ENCODE data around the gene NCKAP5L.
"Not testable (repeated sequence)": the region's sequence is repeated elsewhere in the genome, so short reads cannot be mapped to it uniquely, and the experiment has no call there.

Gene NCKAP5L

DNA sequence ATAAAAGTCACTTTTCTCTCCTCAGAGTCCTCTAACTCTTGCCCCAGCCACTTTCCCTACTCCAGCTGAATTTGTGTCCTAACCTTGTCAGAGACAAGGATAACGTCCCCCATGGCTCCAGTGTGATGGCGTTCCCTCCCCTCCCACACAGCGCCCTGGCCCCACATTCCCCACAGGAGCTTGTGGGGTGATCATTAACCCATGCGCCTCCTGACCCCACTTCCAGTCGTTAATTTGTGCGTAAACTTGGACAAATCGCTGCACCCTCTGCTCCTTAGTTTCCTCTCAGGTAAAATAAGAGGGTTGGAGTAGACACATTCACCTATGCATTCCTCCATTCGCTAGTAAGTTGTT is 37.5 kb upstream of the NCKAP5L start:
- DNase-seq (ENCODE audit: low spot score), result no peak

DNA sequence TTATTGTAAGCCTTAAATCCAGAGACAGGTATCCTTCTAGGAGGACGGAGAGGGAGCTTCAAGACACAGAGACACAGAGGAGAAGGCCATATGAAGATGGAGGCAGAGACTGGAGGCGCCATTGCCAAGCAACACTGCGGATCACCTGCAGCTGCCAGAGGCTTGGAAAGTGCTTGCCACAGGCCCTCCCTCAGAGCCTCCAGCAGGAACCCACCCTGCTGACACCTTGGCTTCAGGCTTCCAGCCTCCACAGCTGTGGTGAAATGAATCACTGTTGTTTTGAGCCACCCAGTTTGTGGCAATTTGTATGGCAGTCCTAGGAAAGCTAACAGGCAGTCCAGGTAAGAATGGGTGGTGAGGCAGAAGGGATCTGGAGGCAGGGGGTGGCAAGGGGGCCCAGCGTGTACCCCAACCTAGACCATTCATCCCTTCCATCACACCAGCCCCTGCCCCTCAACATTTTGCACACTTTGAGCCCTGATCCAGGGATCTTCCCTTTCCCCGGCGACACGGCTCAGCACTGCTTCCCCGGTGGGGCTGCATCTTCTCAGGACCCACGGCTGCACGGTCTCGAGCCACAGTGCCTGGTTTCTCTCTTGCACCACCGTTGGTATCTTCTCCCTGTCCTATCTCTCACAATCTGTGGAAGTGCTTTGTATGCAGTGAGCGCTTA is 37.0 kb upstream of the NCKAP5L start:
- no peak for DNase-seq (ENCODE audit: low spot score)

DNA sequence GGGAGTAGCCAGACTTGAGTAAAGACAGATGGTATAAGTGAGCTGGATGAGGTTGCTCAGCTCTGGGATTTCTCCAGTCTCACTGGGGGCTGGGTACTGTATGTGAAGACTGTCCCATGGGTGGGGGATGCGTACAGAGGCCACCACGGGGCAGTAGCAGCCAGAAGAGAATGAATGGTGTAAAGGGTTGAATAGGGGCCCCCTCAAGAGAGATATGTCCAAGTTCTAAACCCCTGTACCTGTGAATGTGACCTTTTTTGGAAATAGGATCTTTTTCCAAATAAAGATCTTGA is 36.5 kb upstream of the NCKAP5L start:
- DNase-seq (ENCODE audit: low spot score), result no peak

DNA sequence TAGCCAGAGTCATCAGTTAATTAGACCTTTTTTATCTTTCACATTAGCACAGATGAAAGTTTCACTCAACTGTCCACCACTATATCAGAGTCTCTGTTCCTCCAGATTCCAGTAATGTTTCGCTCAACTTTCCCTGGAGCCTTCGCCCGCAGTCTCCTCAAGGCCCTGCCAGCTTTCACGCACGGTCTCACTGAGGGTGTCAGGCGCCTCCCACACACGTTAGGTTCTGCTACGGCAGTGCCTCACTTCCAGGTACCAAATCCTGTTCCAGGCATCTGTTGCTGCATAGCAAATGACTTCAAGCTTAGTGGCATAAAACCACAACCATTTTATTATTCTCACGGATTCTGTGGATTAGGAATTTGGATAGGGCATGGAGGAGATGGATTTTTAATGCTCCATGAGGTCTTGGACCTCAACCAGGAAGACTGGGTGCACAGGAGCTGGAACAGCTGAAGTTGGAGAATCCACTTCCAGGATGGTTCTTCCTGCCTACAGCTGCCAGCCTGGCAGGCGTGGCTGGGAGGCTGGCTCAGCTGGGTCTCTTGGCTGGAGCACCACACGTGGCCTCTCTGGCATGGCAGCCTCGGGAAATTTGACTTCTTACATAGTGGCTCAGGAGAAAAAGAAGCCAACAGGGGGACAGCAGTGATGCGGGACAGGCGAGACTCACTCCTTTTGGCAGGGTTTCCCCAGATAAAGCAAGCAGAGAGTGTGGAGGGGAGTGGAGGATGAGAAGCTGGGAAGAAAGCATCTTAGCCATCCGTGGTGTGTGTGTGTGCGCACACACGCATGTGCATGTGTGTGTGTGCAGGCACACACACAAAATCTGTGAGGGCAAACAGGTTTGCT is 36.0 kb upstream of the NCKAP5L start:
- no peak for DNase-seq (ENCODE audit: low spot score)

DNA sequence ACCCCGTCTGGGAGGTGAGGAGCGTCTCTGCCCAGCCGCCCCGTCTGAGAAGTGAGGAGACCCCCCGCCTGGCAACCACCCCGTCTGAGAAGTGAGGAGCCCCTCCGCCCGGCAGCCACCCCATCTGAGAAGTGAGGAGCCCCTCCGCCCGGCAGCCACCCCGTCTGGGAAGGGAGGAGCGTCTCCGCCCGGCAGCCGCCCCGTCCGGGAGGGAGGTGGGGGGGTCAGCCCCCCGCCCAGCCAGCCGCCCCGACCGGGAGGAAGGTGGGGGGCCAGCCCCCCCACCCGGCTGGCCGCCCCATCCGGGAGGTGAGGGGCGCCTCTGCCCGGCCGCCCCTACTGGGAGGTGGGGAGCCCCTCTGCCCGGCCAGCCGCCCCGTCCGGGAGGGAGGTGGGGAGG is 32.7 kb upstream of the NCKAP5L start:
- not testable (repeated sequence) for DNase-seq (ENCODE audit: low spot score)

DNA sequence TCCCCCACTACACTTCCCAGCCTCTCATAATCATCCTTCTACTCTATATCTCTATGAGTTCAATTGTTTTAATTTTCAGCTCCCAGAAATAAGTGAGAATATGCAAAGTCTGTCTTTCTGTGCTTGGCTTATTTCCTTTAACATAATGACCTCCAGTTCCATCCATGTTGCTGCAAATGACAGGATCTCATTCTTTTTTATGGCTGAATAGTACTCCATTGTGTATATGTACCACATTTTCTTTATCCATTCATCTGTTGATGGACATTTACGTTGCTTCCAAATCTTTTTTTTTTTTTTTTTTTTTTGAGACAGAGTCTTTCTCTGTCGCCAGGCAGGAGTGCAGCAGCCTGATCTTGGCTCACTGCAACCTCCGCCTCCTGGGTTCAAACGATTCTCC is 27.7 kb upstream of the NCKAP5L start:
- not testable (repeated sequence) for DNase-seq (ENCODE audit: low spot score)

DNA sequence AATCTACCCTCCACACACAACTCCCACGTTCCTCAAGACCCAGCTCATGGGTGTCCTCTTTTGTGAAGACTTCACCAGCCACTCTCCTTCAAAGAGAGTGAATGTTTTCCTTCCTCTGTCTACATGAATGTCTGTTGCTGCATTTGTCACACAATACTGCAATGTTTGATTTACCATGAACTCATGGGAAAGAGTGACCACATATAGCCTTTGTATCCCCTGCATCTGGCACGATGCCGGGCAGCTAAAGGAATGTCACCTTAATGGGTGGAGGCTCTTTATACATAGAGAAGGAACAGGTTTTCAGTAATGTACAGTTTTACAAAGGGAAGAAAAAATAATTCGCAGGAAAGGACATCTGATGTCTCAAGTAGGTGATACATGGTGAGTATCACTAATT is 26.8 kb upstream of the NCKAP5L start:
- DNase-seq (ENCODE audit: low spot score), result no peak

DNA sequence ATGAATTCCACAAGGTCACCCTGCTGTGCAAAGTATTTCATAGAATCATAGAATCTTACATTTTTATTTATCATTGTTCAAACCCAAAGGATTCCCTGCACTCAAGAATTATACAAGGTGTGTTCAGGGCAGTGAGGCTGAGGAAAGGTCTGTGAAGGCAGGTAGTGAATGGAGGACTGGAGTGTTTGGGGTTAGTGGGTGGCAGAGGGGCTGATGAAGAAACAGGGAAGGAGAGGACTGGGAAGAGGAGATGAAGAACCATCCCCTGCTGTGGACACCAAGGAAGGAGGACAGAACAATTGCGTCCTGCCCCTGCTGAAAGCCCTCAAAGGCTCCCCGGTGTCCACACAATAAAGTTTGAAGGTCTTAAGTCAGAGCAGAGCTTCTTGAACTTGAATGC is 25.5 kb upstream of the NCKAP5L start:
- DNase-seq (ENCODE audit: low spot score), result no peak

DNA sequence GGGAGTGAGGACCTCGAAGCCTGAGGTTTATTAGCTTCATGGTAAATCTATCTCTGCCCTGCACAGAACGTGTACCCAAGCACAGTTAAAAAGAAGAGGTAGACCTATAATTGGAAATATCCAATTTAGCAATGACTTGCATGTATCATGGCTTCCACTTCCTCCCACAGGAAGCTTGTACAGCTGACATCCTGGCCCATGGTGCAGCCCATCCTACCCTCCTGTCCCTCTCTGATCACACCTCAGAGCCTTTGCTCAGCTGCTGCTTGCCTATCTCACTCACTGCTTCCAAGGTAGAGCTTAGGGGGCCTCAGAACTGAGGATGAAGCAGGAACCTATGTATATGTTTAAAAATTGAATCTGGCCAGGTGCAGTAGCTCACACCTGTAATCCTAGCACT is 18.9 kb upstream of the NCKAP5L start:
- no peak for DNase-seq (ENCODE audit: low spot score)

DNA sequence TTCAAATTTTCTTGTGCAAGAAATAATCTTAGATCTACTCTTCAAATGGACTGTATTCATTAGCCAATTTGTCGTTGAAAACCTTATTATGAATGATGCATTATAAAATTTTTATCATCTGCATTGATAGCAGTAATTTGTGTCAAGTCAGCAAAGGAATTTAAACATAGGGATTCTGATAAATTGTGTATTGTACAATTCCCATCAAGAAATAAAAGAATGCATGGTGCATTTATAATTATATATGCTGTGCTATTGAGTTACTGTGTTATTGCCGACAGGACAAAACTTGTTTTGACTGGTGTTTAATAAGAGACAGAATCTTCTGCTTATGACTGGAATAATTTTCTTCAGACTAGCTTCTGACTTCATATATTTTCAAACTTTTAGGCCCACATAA is 17.8 kb upstream of the NCKAP5L start:
- no peak for DNase-seq (ENCODE audit: low spot score)

DNA sequence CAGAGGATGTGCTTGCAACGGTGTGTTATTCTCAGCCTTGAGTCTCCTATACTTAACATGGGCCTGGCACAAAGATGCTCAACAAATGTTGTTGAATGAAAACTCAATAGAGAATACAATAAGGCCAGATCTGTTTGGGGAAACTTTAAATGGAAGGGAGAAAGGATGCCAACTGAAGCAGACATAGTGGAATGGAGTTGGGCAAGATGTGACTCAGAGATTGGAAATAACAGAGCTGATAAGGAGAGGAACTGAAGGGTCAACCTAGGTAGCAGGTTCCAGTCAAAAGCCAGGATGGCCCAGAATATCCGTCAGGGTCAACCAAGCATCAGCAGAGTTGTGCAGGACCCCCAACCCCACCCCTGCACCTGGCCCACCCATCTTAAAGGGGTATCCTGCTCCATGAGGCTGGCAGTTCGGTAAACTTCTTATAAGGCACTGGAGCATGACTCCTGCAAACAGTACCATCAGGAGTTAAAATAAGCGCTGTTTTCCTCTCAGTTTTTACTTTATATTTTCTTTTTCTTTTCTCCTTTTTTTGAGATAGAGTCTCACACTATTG is 15.7 kb upstream of the NCKAP5L start:
- DNase-seq (ENCODE audit: low spot score), result no peak

DNA sequence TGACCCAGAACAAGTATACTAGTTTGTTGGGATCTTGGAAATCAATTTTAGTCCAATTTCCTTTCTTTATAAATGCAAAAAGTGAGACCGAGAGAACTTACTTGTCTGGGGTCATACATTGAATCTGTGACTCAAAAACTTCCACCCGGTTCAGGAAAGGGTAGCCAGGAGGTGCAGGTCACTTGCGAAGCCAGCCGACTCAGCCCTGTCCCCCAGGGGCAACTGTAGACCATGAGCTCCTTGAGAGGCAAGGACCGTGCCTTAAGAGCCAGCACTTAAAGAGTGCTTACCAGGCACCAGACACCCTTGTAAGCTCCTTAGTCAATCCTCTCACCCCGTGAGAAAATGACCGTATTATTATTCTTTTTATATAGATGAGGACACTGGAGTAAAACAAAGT is 15.2 kb upstream of the NCKAP5L start:
- no peak for DNase-seq (ENCODE audit: low spot score)

DNA sequence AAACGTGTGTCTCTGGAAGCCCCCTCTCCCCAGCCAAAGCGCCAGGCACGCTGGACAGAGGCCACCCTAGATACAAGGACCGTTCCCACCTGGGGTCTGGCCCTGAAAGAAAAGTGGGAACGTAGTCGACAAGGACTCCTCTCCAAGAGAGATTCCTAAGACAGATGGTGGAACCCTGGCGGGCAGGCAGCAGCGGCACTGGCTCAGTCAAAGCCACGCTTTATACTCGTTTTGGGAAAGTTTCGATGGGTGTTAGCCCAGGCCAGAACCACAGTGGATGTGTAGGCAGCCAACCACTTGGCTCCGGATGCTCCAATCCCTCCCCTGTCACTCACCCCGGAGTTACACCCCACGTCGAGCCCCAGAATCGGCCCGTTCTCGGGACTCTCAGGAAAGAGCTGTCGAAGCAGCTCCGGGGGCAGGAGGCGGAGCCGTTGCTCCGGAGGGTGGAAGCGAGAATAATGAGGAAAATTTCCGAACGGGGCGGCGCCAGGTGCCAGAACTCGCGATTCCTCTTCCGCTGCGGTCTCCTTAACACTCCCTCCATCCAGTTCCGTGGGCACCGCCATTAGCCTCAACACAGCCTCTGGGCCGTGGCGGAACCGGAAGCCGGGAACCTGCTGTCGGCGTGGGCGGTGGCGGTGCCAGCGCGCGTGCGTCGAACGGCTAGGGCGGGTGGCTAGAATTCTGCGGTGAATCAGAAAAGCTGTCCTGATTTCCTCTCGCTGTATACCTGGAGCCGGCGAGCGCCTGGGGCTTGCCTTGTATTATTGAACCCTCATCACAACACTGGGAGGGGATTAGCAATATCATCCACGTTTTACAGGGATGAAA is 14.5 kb upstream of the NCKAP5L start, which contains the start of gene BCDIN3D:
BCDIN3D (minus strand) TSS at position 588 of the 834 bp plus-strand sequence; CDS start at position 569, 19 bp downstream.
- peak; percentile 96 for DNase-seq (ENCODE audit: low spot score)

DNA sequence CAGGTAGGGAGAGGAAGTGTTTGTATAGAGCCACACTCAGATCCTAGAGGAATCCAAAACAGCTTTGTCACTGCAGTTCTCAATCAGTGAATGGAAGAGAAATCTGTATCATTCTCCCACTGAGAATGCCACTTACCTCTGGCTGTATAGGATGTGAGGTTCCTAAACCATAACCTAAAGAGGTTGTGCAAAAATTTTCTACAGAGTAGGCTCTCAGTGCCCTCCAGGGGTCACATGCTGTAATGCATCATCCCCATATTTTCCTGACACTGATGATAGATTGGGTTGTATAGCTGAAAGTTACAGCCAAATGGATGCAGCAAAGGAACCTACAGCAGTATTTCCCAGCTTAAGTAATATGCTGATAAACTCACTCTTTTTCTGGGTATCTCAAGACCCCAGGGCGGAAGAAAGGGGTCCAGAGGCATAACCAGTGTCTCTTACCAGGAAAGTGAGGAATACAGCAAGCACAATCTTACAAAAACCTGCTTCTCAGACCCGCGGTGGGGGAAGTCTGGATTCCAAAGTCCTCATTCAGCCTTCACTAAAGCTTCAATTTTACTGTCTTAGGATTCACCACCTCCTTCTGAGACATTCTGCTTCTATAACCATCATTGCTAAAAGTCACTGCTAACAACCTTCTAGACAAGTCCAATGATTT is 10.9 kb upstream of the NCKAP5L start:
- peak; percentile 47 for DNase-seq (ENCODE audit: low spot score)

DNA sequence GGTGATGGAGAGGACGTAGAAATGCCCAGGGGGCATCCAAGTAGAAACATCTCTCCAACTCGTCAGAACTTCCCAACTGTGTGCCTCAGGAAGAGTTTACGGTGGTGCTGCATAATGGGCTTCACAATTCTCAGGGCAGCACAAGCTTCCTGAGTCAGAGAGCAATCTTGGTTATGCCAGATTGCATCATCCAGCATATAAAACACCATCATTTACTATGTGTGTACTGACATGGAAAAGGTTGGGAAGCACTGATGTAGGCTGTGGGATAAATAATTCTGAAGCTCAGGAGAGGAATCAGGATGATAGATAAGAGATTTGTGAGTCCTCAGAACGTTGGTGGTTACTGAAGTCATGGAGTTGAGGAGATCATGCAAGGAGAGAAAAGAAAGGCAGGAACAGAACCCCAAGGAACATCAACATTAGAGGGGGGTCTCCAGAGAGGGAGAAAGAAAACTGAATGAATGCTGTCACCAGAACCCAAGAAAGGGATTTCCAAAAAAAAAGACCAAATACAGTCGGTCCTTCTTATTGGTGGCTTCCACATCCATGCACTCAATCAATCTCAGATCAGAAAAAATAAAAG is 4.7 kb upstream of the NCKAP5L start:
- peak; percentile 61 for DNase-seq (ENCODE audit: low spot score)

DNA sequence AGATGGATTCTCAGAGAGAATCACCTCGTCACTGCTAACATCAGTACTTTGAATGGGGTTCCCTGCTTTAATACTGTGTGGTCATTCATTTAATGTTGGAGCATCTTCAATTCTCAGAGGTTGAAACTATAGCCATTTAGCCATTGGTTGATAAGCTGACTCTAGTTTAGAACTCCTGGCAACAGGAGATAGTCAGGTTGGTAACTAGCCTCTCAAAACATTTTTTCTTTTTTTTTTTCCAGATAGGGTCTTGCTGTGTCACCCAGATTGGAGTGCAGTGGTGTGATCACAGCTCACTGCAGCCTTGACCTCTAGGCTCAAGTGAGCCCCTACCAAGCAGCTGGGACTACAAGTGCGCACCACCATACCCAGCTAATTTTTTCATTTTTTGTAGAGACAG is 3.5 kb upstream of the NCKAP5L start:
- no peak for DNase-seq (ENCODE audit: low spot score)

DNA sequence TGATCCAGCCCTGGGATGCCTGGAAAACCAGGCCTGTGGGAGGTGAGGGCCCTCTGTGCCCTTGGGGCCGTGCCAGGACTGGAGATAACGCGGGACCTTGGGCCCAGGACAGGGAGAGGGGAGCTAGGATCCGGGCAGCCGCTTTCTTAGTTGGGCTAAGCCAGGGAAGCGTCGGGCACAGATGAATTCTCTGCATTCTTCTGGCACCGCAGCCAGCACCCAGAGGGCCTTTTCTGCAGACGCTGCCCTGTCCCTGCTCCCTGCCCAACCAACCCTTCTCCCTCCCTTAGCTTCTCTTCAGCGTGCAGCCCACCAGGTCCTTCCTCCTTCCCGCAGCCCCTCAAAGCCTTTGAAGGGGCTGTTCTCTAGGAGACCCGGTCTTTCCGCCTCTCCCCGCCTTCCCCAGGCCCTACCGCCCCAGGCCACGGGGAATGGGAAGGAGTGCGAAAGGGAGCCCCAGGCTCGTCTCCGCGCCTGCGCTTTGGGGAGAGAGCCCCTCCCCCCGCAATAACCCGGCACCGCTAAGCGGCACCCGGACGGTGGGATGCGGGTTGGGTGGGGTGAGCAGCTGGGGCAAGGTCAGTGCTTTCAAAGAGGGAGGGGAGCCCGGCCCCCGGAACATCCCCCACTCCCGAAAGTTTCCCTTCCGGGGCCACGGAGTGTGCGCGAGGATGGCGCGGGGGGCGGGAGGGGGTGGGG is 663 bp downstream of the NCKAP5L start:
- peak; percentile 89 for DNase-seq (ENCODE audit: low spot score)

DNA sequence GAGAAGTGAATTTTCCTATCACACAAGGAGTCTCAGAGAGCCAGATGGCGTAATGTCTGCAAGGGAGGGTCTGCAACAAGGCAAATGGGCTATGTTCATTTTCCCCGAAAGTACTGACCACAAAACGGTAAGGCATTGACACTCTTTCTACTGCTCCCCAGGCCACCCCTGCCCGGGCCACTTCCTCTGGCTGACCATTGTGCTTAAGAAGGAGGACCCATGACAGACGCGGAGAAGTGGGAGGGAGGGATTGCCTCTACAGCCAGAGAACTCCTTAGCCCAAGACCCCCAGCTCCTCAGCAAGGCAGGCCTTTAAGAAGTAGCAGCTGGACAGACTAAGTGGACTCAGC is 1.2 kb downstream of the NCKAP5L start:
- DNase-seq (ENCODE audit: low spot score), result no peak

DNA sequence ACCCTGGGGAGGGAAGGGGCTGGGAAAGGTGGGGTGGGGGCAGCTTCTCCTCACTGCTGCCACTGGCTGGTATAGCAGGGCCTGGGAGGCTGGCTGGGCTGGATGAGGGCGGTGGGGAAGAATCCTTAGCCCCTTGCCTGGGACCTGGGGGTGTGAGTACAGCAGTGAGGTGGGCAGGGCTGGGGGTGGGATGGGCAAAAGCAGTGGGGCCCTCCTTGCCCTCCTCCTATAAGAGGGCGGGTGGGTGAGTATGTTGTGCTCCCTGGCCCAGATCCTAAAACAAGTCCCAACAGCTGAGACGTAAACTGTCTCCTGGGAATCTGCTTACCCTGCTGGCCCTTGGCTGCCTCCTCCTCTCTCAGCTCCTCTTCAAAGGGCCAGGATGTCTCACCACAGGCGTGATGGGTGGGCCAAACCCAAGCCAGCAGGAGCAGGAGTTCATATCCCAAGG is 2.2 kb downstream of the NCKAP5L start:
- peak; percentile 57 for DNase-seq (ENCODE audit: low spot score)

DNA sequence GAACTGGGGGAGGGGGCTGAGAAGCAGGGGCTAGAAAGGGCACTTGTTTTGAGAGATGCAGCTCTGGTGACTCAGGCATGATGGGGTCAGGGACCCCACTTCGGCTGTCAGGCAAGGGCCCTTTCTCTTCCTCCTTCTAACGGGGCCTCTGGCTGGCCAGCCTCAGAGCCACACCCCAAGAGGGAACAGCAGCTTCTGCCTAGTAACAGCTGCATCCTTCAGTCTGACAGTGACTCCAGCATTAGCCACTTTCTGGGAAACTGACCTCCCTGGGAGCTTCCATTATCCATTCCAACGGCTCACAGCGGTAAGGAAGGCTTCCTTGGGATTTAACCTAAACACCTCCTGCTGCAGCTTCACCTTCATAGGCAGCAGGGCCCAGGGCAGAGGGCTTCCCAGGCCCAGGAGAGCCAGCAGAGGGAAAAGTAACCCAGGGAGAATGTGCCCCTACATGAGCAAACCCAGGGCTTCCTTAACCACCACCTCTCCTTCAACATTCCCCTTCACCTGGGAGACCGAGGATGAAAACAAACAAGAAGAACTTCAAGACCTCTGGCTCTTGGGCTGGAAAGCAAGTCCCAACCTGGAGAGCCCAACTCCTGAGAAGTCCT is 2.7 kb downstream of the NCKAP5L start:
- DNase-seq (ENCODE audit: low spot score), result peak; percentile 81

DNA sequence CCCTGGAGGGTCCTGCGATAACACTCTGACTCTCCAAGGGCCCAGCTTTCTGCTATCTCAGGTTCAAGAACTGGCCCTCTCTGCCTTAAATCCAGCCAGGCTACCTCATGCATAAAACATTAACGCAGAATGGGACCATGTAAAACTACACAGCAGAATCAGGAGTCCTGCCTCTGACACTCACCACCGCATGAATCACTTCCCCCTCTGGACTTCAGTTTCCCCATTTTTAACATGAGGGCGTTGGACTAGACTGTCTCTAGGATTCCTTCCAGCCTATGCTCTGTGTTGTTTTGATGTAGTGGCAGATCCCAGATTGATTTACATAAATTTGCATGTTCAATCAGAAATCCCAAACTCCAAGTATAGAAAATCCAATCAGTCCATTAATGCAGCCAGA is 3.3 kb downstream of the NCKAP5L start:
- DNase-seq (ENCODE audit: low spot score), result peak; percentile 79

All from GM03348 (cell line).